ENCODE results near the gene C18orf32. TPM values are rescaled to one million over a fixed set of nuclear protein-coding genes. Genes with fewer than 3 reads are reported as not detected.

The C18orf32 gene
- total RNA-seq, 4 donors from 2014 or later: 16.5 to 37.1 (median 31.3) TPM

GRCh38 chr18:49490246-49490762 lies 3.3 kb upstream of the C18orf32 start:
- intact Hi-C loops (cut with DNase I; ENCODE audit: low total_unique reads): no loop called here
- WGBS, 2 donors: 50 to 59% methylated on average over 4 of the region's 4 CpGs
- TF ChIP-seq CTCF (IDR thresholded peaks at IDR 0.05): no peak
- TF ChIP-seq POLR2A (IDR thresholded peaks at IDR 0.05): no peak
- no peak overlapping the region for H3K4me3 ChIP-seq (ENCODE audit: low read depth, poor library complexity, severe bottlenecking)
- DNase-seq (ENCODE audit: low spot score in 2 of 2): no peak

DNA sequence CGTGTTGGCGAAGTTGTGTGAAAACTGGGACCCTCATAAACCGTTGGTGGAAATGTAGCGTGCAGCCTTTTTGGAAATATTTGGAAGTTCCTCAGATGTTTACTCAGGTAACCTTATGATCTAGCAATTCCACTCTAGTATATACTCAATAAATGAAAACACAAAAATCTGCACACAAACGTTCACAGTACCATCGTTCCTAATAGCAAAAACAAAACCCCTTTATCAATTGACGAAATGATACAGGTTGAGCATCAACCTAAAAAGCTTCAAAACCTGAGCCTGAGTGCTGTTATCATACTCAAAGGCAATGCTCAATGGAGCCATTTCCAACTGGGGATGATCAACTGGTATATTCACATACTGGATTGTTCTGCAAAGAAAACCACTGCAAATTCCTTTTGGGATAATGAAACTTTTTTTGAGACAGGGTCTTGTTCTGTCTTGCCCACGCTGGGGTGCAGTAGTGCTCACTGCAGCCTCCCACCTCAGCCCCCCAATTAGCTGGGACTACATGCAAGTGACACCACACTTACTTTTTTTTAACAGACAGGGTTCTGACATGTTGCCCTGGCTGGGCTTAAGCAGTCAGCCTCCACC lies 777 bp upstream of the C18orf32 start:
- TF ChIP-seq POLR2A (IDR thresholded peaks at IDR 0.05) (no peak), CTCF (IDR thresholded peaks at IDR 0.05) (no peak)
- intact Hi-C loops (cut with DNase I; ENCODE audit: low total_unique reads): no loop called here
- H3K4me3 ChIP-seq (ENCODE audit: low read depth, poor library complexity, severe bottlenecking): no peak overlapping the region
- DNase-seq (ENCODE audit: low spot score in 2 of 2): no peak
- 71 to 74% methylated on average over 8 of the region's 8 CpGs for WGBS, 2 donors

DNA sequence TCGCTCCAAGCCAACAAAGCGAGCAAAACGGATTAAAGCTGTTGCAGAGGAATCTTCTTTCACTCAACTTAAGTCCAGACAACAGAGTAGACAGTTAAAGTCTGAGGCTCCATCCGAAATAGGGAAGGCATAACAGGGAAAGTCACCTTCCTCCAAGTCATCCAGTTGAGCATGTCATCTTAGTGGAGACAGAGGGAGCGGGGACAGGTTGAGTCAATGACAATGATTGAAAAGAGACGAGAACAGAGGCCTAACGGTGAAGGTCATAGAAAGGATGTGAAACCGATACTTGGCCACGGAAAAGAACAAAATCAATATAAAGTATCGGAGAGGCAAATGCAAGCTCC lies 455 bp downstream of the C18orf32 start:
- WGBS, 2 donors: 0% methylated on average over 10 of the region's 10 CpGs
- intact Hi-C loops (cut with DNase I; ENCODE audit: low total_unique reads): no loop called here
- TF ChIP-seq POLR2A (IDR thresholded peaks at IDR 0.05) (no peak), CTCF (IDR thresholded peaks at IDR 0.05) (no peak)
- peak overlapping the region; percentile 54 for H3K4me3 ChIP-seq (ENCODE audit: low read depth, poor library complexity, severe bottlenecking)
- no peak for DNase-seq (ENCODE audit: low spot score in 2 of 2)

DNA sequence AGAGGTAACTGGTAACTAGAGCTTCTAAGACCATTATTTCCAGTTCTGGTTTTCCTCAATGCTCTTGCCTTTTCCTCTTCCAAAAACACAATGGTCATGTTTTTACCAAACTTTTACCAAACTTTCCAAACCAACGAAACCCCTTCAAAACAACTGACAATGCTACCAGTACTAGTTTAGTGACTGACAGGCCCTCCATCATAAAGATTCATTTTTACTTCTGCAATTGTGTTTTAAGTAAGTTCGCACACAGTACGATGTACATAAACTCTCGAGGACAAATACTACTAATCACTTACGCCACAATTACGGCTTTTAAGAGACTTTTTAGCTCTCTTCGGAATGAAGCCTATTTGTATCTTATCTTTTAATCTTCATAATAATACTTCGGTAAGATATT lies 900 bp downstream of the C18orf32 start:
- intact Hi-C loops (cut with DNase I; ENCODE audit: low total_unique reads): no loop called here
- 19 to 21% methylated on average over 8 of the region's 8 CpGs for WGBS, 2 donors
- no peak for DNase-seq (ENCODE audit: low spot score in 2 of 2)
- no peak for TF ChIP-seq POLR2A (IDR thresholded peaks at IDR 0.05)
- TF ChIP-seq CTCF (IDR thresholded peaks at IDR 0.05): no peak
- peak overlapping the region; percentile 54 for H3K4me3 ChIP-seq (ENCODE audit: low read depth, poor library complexity, severe bottlenecking)

GRCh38 chr18:49483198-49483597 lies 3.8 kb downstream of the C18orf32 start:
- TF ChIP-seq CTCF (IDR thresholded peaks at IDR 0.05) (no peak), POLR2A (IDR thresholded peaks at IDR 0.05) (no peak)
- DNase-seq (ENCODE audit: low spot score in 2 of 2): no peak
- no peak overlapping the region for H3K4me3 ChIP-seq (ENCODE audit: low read depth, poor library complexity, severe bottlenecking)
- intact Hi-C loops (cut with DNase I; ENCODE audit: low total_unique reads): no loop called here

- no peak for DNase-seq (ENCODE audit: low spot score in 2 of 2)
- TF ChIP-seq POLR2A (IDR thresholded peaks at IDR 0.05) (no peak), CTCF (IDR thresholded peaks at IDR 0.05) (no peak)
- intact Hi-C loops (cut with DNase I; ENCODE audit: low total_unique reads): no loop called here
- H3K4me3 ChIP-seq (ENCODE audit: low read depth, poor library complexity, severe bottlenecking): no peak overlapping the region
- WGBS, 2 donors: 81 to 86% methylated on average over 3 of the region's 3 CpGs
Observed at GRCh38 chr18:49481907-49482306, 5.1 kb downstream of the C18orf32 start.
